GM04503 (cell line): ENCODE measurements around the gene ACER3.
"Not testable (repeated sequence)": the region's sequence is repeated elsewhere in the genome, so short reads cannot be mapped to it uniquely, and the experiment has no call there.

ENCODE experiments used
- DNase-seq: peaks from one replicate; pipeline ENCODE4 v3.0.0-alpha.2; 2012; ENCODE audit warnings: low read depth

Gene ACER3

GRCh38 chr11:76872959-76873827 lies 12.5 kb downstream of the ACER3 start:
- no peak for DNase-seq

- no peak for DNase-seq
Measured at GRCh38 chr11:76878014-76878413, 17.3 kb downstream of the ACER3 start.

GRCh38 chr11:76880314-76880713 lies 19.6 kb downstream of the ACER3 start:
- DNase-seq, result no peak

GRCh38 chr11:76880956-76881355 lies 20.2 kb downstream of the ACER3 start:
- no peak for DNase-seq

- no peak for DNase-seq
Measured at GRCh38 chr11:76885390-76886097, 24.8 kb downstream of the ACER3 start.

GRCh38 chr11:76888989-76889388 lies 28.3 kb downstream of the ACER3 start:
- DNase-seq, result no peak

- no peak for DNase-seq
Measured at GRCh38 chr11:76889411-76889975, 28.8 kb downstream of the ACER3 start.

GRCh38 chr11:76890329-76890728 lies 29.6 kb downstream of the ACER3 start:
- no peak for DNase-seq

GRCh38 chr11:76891285-76891684 lies 30.6 kb downstream of the ACER3 start:
- no peak for DNase-seq

- DNase-seq, result no peak
Measured at GRCh38 chr11:76891793-76892192, 31.1 kb downstream of the ACER3 start.

- no peak for DNase-seq
Measured at GRCh38 chr11:76892306-76892705, 31.6 kb downstream of the ACER3 start.

GRCh38 chr11:76897233-76897632 lies 36.5 kb downstream of the ACER3 start:
- no peak for DNase-seq

- DNase-seq, result no peak
Measured at GRCh38 chr11:76901144-76901543, 40.4 kb downstream of the ACER3 start.

- not testable (repeated sequence) for DNase-seq
Measured at GRCh38 chr11:76901622-76902021, 40.9 kb downstream of the ACER3 start.

- no peak for DNase-seq
Measured at GRCh38 chr11:76902121-76903014, 41.6 kb downstream of the ACER3 start.

GRCh38 chr11:76903325-76903724 lies 42.6 kb downstream of the ACER3 start:
- no peak for DNase-seq

- peak; percentile 4 for DNase-seq
Measured at GRCh38 chr11:76910620-76911414, 50.1 kb downstream of the ACER3 start.

GRCh38 chr11:76911415-76911808 lies 50.7 kb downstream of the ACER3 start:
- no peak for DNase-seq

- DNase-seq, result no peak
Measured at GRCh38 chr11:76916712-76917111, 56.0 kb downstream of the ACER3 start.

- DNase-seq, result peak; percentile 29
Measured at GRCh38 chr11:76918941-76919386, 58.2 kb downstream of the ACER3 start.

GRCh38 chr11:76919467-76919866 lies 58.7 kb downstream of the ACER3 start:
- DNase-seq, result no peak
